GM12874 (cell line): ENCODE data around the gene IL1RN.

Experiments used
- CTCF ChIP-seq: IDR thresholded peaks from 2 replicates; pipeline ENCODE4 v1.5.1; 2011; ENCODE audit warnings: low read depth, mild to moderate bottlenecking, control low read depth, low read length, moderate library complexity; ENCODE audit not compliant: insufficient read depth

Gene IL1RN

GRCh38 chr2:113098041-113098440 lies 29.4 kb upstream of the IL1RN start:
- no peak for TF ChIP-seq CTCF

- no peak for TF ChIP-seq CTCF
Observed at GRCh38 chr2:113098532-113098931, 28.9 kb upstream of the IL1RN start.

GRCh38 chr2:113102133-113102532 lies 25.3 kb upstream of the IL1RN start:
- TF ChIP-seq CTCF: no peak

GRCh38 chr2:113103277-113103676 lies 24.1 kb upstream of the IL1RN start:
- TF ChIP-seq CTCF: no peak

GRCh38 chr2:113104054-113104611 lies 23.3 kb upstream of the IL1RN start:
- TF ChIP-seq CTCF: no peak

GRCh38 chr2:113105047-113105785 lies 22.2 kb upstream of the IL1RN start:
- no peak for TF ChIP-seq CTCF

- no peak for TF ChIP-seq CTCF
Observed at GRCh38 chr2:113111121-113111520, 16.3 kb upstream of the IL1RN start.
